Liver (tissue), 9 donors: Measurements from ENCODE around the gene TLK2. TPM values are rescaled to one million over a fixed set of nuclear protein-coding genes. Genes with fewer than 3 reads are reported as not detected.

Source experiments
- DNase-seq: peaks from one replicate; pipeline ENCODE4 v3.0.0-alpha.2; 2017; ENCODE audit warnings: low spot score
- H3K27ac ChIP-seq, 2 donors: one replicate each; pipeline ENCODE4 v1.7.0; 2013; ENCODE audit warnings: inconsistent platforms in 2 of 2, low read length in 2 of 2, control low read depth in 1 of 2, low read depth in 1 of 2, mild to moderate bottlenecking in 1 of 2
- H3K27me3 ChIP-seq, 4 donors: one replicate each; pipeline versions ENCODE4 v1.6.1 to v1.7.0; 2013; ENCODE audit warnings: low read length in 3 of 4, inconsistent platforms in 1 of 4, mild to moderate bottlenecking in 1 of 4, moderate library complexity in 1 of 4; ENCODE audit not compliant: control insufficient read depth in 4 of 4, insufficient read depth in 4 of 4
- H3K36me3 ChIP-seq, 4 donors: one replicate each; pipeline versions ENCODE4 v1.6.1 to v1.7.0; 2013; ENCODE audit warnings: low read length in 3 of 4, mild to moderate bottlenecking in 3 of 4, low read depth in 1 of 4, moderate library complexity in 1 of 4; ENCODE audit not compliant: control insufficient read depth in 4 of 4, insufficient read depth in 3 of 4
- H3K4me1 ChIP-seq, 4 donors: one replicate each; pipeline versions ENCODE4 v1.6.1 to v1.7.0; 2013; ENCODE audit warnings: low read length in 3 of 4, mild to moderate bottlenecking in 3 of 4, moderate library complexity in 1 of 4; ENCODE audit not compliant: control insufficient read depth in 4 of 4, insufficient read depth in 4 of 4
- H3K4me3 ChIP-seq, 3 donors: one replicate each; pipeline versions ENCODE4 v1.6.1 to v1.7.0; 2013; ENCODE audit warnings: low read length in 3 of 3, control low read depth in 1 of 3, low read depth in 1 of 3, mild to moderate bottlenecking in 1 of 3
- H3K9ac ChIP-seq, 2 donors: one replicate each; pipeline ENCODE4 v1.7.0; 2013; ENCODE audit warnings: low read length in 2 of 2, mild to moderate bottlenecking in 2 of 2, moderate library complexity in 2 of 2, control low read depth in 1 of 2, low read depth in 1 of 2
- H3K9me3 ChIP-seq, 4 donors: one replicate each; pipeline versions ENCODE4 v1.6.1 to v1.7.0; 2013; ENCODE audit warnings: low read length in 3 of 4; ENCODE audit not compliant: control insufficient read depth in 4 of 4
- FOXA1 ChIP-seq: IDR thresholded peaks from 2 replicates; pipeline ENCODE4 v1.6.1; 2016; ENCODE audit warnings: antibody characterized with exemption
- FOXA2 ChIP-seq: IDR thresholded peaks from 2 replicates; pipeline ENCODE4 v1.6.1; 2016; ENCODE audit warnings: antibody characterized with exemption
- GABPA ChIP-seq, 2 donors: IDR thresholded peaks in 1 of 2; conservative IDR thresholded peaks in 1 of 2; 2 replicates each; pipeline ENCODE4 v1.6.1; 2016; ENCODE audit warnings: antibody characterized with exemption in 2 of 2, mild to moderate bottlenecking in 1 of 2, moderate library complexity in 1 of 2
- HNF4G ChIP-seq: IDR thresholded peaks from 2 replicates; pipeline ENCODE4 v1.6.1; 2016; ENCODE audit warnings: antibody characterized with exemption
- JUND ChIP-seq, 2 donors: IDR thresholded peaks; 2 replicates each; pipeline ENCODE4 v1.6.1; 2016; ENCODE audit warnings: antibody characterized with exemption in 2 of 2
- NR2F2 ChIP-seq: IDR thresholded peaks from 2 replicates; pipeline ENCODE4 v1.6.1; 2016; ENCODE audit warnings: antibody characterized with exemption
- RAD21 ChIP-seq, 2 donors: IDR thresholded peaks; 2 replicates each; pipeline ENCODE4 v1.6.1; 2016; ENCODE audit warnings: antibody characterized with exemption in 2 of 2, mild to moderate bottlenecking in 2 of 2
- RXRA ChIP-seq, 2 donors: IDR thresholded peaks; 2 replicates each; pipeline ENCODE4 v1.6.1; 2017 to 2018; ENCODE audit warnings: antibody characterized with exemption in 2 of 2, mild to moderate bottlenecking in 1 of 2
- TAF1 ChIP-seq: conservative IDR thresholded peaks from 2 replicates; pipeline ENCODE4 v1.6.1; 2016; ENCODE audit warnings: antibody characterized with exemption, mild to moderate bottlenecking
- WGBS: extraction: QIAGEN DNeasy Blood & Tissue Kit; methylation state at CpG from one replicate; pipeline ENCODE4 v1.1.7; 2013; 5-methylcytosine and 5-hydroxymethylcytosine counted together
- polyA plus RNA-seq, 2 donors: library from polyadenylated mRNA; stranded (reverse) in 1 of 2; unstranded in 1 of 2; fragments of 200-250 nt in 1 of 2; fragments of >200 nt in 1 of 2; fragmentation: Nextera tagmentation in 1 of 2; extraction: Ambion mirVana in 1 of 2; gene quantifications; one replicate each; pipeline versions ENCODE4 v1.2.1 to v1.2.3, GENCODE V29; 2013 to 2015
- total RNA-seq, 2 donors: library from RNA; depleted of rRNA; stranded (reverse); fragments of >200 nt; gene quantifications; one replicate each; pipeline ENCODE4 v1.2.3, GENCODE V29; 2014
- TF ChIP-seq, protein P1 (sequence below): fragments of 150-350 bp; IDR thresholded peaks from 2 replicates; pipeline ENCODE4 v1.5.1; 2017; ENCODE audit warnings: improper control_type of control experiment, low read depth, low read length; ENCODE audit not compliant: missing input control
- TF ChIP-seq, protein P2 (sequence below): IDR thresholded peaks from 2 replicates; pipeline ENCODE4 v1.6.1; 2016; ENCODE audit warnings: antibody characterized with exemption
- TF ChIP-seq, protein P3 (sequence below): IDR thresholded peaks from 2 replicates; pipeline ENCODE4 v1.6.1; 2016; ENCODE audit warnings: antibody characterized with exemption
- TF ChIP-seq, protein P4 (sequence below): IDR thresholded peaks from 2 replicates; pipeline ENCODE4 v1.6.1; 2016; ENCODE audit warnings: antibody characterized with exemption, mild to moderate bottlenecking
- donor health status: healthy.
- donor health status: healthy.
- donor health status: healthy.
- donor health status: healthy.
- donor health status: healthy.

Gene TLK2
- total and polyA plus RNA-seq, 4 donors, result 4.2 to 25.8 (median 14.8) TPM

DNA sequence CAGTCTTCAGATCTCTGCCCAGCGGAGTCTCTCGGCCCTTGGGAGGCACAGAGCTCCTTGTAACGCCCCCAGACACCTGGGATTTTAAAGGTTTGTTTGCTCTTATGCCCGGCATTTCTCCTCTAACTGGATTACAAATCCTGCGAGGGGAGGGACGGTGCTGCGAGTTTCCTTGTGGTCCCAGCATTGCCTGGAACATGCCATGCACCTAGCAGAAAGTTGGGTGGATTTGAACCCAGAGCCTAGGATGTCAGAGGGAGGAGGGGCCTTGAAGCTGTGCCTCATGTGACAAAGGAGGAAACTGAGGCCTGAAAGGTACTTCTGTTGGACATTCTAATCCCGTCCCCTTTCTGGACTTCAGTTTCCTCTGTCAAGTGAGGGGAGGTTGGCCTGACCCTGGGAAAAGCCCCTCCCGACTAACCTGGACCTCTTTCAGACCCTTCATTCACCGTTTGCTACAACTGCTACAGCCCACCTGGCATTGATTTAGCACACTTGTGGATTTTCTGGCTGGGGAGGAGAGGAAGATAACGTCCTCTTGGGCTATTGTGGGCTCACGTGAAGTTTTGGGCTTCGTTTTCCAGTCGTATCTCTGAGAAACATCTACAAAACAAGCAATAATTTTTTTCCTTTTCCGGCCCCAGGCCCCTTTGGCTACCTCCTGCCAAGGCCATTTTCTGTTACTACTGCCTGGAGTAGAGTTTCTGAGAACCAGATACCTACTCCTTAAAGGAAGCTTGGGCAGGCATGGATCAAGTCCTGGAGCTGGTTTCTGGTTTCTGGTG lies 179.7 kb downstream of the TLK2 start:
- peaks cover 0 to 12% (median 6%) of the 10 kb centered on the region in 4 donors for H3K4me1 ChIP-seq
- 81% methylated on average over 15 of the region's 15 CpGs for WGBS
- H3K27ac ChIP-seq, result no peak overlapping the region
- TF ChIP-seq, protein P1, sequence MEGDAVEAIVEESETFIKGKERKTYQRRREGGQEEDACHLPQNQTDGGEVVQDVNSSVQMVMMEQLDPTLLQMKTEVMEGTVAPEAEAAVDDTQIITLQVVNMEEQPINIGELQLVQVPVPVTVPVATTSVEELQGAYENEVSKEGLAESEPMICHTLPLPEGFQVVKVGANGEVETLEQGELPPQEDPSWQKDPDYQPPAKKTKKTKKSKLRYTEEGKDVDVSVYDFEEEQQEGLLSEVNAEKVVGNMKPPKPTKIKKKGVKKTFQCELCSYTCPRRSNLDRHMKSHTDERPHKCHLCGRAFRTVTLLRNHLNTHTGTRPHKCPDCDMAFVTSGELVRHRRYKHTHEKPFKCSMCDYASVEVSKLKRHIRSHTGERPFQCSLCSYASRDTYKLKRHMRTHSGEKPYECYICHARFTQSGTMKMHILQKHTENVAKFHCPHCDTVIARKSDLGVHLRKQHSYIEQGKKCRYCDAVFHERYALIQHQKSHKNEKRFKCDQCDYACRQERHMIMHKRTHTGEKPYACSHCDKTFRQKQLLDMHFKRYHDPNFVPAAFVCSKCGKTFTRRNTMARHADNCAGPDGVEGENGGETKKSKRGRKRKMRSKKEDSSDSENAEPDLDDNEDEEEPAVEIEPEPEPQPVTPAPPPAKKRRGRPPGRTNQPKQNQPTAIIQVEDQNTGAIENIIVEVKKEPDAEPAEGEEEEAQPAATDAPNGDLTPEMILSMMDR, result no peak
- TF ChIP-seq, protein P2, sequence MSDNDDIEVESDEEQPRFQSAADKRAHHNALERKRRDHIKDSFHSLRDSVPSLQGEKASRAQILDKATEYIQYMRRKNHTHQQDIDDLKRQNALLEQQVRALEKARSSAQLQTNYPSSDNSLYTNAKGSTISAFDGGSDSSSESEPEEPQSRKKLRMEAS, result no peak
- TF ChIP-seq RAD21 (IDR thresholded peaks at IDR 0.05) (no peak), NR2F2 (no peak), FOXA1 (no peak), JUND (IDR thresholded peaks at IDR 0.05) (no peak), TAF1 (no peak), GABPA (IDR thresholded peaks at IDR 0.05 in 1 of 2, conservative IDR thresholded peaks at IDR 0.05 in 1 of 2) (no peak), HNF4G (no peak), FOXA2 (no peak), RXRA (IDR thresholded peaks at IDR 0.05) (no peak)
- TF ChIP-seq, protein P3, sequence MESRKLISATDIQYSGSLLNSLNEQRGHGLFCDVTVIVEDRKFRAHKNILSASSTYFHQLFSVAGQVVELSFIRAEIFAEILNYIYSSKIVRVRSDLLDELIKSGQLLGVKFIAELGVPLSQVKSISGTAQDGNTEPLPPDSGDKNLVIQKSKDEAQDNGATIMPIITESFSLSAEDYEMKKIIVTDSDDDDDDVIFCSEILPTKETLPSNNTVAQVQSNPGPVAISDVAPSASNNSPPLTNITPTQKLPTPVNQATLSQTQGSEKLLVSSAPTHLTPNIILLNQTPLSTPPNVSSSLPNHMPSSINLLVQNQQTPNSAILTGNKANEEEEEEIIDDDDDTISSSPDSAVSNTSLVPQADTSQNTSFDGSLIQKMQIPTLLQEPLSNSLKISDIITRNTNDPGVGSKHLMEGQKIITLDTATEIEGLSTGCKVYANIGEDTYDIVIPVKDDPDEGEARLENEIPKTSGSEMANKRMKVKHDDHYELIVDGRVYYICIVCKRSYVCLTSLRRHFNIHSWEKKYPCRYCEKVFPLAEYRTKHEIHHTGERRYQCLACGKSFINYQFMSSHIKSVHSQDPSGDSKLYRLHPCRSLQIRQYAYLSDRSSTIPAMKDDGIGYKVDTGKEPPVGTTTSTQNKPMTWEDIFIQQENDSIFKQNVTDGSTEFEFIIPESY, result no peak
- TF ChIP-seq, protein P4, sequence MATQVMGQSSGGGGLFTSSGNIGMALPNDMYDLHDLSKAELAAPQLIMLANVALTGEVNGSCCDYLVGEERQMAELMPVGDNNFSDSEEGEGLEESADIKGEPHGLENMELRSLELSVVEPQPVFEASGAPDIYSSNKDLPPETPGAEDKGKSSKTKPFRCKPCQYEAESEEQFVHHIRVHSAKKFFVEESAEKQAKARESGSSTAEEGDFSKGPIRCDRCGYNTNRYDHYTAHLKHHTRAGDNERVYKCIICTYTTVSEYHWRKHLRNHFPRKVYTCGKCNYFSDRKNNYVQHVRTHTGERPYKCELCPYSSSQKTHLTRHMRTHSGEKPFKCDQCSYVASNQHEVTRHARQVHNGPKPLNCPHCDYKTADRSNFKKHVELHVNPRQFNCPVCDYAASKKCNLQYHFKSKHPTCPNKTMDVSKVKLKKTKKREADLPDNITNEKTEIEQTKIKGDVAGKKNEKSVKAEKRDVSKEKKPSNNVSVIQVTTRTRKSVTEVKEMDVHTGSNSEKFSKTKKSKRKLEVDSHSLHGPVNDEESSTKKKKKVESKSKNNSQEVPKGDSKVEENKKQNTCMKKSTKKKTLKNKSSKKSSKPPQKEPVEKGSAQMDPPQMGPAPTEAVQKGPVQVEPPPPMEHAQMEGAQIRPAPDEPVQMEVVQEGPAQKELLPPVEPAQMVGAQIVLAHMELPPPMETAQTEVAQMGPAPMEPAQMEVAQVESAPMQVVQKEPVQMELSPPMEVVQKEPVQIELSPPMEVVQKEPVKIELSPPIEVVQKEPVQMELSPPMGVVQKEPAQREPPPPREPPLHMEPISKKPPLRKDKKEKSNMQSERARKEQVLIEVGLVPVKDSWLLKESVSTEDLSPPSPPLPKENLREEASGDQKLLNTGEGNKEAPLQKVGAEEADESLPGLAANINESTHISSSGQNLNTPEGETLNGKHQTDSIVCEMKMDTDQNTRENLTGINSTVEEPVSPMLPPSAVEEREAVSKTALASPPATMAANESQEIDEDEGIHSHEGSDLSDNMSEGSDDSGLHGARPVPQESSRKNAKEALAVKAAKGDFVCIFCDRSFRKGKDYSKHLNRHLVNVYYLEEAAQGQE, result no peak
- DNase-seq, result no peak
- no peak overlapping the region for H3K4me3 ChIP-seq
- H3K36me3 ChIP-seq, result no peaks in the 10 kb centered on the region
- H3K27me3 ChIP-seq, result no peaks in the 10 kb centered on the region
- H3K9me3 ChIP-seq, result peaks cover 0 to 6% (median 2%) of the 10 kb centered on the region in 4 donors
- H3K9ac ChIP-seq, result no peak overlapping the region

DNA sequence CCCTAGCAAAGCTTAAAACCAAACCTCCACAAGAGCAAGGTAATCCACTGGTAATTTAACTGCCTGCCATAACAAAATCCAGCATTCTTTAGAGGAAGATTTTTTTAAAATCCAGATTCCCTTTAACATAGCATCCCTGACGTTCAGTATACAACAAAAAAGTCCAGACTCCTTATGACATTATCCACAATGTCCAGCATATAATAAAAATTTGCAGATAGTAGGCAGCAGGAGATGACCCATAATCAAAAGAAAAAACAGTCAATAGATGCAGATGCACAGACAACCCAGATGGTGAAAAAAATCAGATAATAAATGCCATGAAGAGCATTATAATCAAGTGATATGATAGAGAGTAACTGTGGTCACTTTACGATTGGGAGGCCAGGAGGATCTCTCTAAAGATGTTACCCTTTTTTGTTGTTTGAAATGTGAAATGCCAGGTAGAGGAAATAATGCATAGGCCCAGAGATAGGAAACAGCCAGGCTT lies 182.0 kb downstream of the TLK2 start:
- Histone ChIP-seq H3K9me3 (peaks cover 0 to 6% (median 2%) of the 10 kb centered on the region in 4 donors), H3K27ac (no peak overlapping the region), H3K9ac (no peak overlapping the region), H3K27me3 (no peaks in the 10 kb centered on the region), H3K4me3 (no peak overlapping the region), H3K36me3 (no peaks in the 10 kb centered on the region), H3K4me1 (peaks cover 0 to 3% (median 0%) of the 10 kb centered on the region in 4 donors)
- WGBS, result 87% methylated on average over 2 of the region's 2 CpGs
- DNase-seq, result no peak
- TF ChIP-seq, protein P1, result no peak
- TF ChIP-seq RXRA (IDR thresholded peaks at IDR 0.05), result no peak
- no peak for TF ChIP-seq HNF4G
- TF ChIP-seq RAD21 (IDR thresholded peaks at IDR 0.05), result no peak
